ENCODE data around the gene AHSG.

DNA sequence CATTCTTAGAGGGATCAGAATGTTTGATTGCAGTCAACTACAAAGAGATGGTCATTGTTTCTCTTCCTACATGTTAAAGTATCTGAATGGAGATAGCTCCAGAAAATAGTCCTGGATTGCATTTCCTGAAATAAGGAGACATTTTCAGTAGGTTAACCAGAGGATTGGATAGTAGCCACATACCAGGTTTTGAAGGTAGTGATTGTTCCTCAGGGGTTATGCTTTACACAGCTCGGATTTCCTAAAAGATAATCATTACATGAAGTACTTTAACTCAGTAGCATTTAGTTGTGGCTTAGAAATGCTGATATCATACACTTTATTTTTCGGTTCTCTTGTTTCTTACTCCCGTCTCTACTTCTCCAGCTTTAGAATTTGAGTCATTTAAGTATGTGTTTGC, 32.1 kb upstream of the AHSG start:
- TF ChIP-seq, protein P1, sequence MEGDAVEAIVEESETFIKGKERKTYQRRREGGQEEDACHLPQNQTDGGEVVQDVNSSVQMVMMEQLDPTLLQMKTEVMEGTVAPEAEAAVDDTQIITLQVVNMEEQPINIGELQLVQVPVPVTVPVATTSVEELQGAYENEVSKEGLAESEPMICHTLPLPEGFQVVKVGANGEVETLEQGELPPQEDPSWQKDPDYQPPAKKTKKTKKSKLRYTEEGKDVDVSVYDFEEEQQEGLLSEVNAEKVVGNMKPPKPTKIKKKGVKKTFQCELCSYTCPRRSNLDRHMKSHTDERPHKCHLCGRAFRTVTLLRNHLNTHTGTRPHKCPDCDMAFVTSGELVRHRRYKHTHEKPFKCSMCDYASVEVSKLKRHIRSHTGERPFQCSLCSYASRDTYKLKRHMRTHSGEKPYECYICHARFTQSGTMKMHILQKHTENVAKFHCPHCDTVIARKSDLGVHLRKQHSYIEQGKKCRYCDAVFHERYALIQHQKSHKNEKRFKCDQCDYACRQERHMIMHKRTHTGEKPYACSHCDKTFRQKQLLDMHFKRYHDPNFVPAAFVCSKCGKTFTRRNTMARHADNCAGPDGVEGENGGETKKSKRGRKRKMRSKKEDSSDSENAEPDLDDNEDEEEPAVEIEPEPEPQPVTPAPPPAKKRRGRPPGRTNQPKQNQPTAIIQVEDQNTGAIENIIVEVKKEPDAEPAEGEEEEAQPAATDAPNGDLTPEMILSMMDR (IDR thresholded peaks at IDR 0.05), result no peak
- no peak for TF ChIP-seq POLR2A (IDR thresholded peaks at IDR 0.05)

Data from Peyer's patch (tissue), 4 donors.